Hepatocyte (in vitro differentiated cells): Measurements from ENCODE around the gene KIAA1549. TPM values are rescaled to one million over a fixed set of nuclear protein-coding genes. Genes with fewer than 3 reads are reported as not detected.

ENCODE experiments used
- DNase-seq: peaks from one replicate; pipeline ENCODE4 v3.0.0-alpha.2; 2016; ENCODE audit warnings: low spot score
- H2AFZ ChIP-seq: fragments of 200-600 bp; sonication (generic); 2 replicates; pipeline ENCODE4 v1.6.0; 2016; ENCODE audit warnings: antibody characterized with exemption, mild to moderate bottlenecking
- H3K27ac ChIP-seq: fragments of 200-600 bp; sonication (generic); 2 replicates; pipeline ENCODE4 v1.5.1; 2016; ENCODE audit warnings: mild to moderate bottlenecking
- H3K27me3 ChIP-seq: fragments of 200-600 bp; sonication (generic); 2 replicates; pipeline ENCODE4 v1.6.1; 2016
- H3K36me3 ChIP-seq: fragments of 200-600 bp; sonication (generic); replicated peaks from 2 replicates; pipeline ENCODE4 v1.5.1; 2016; ENCODE audit warnings: low read depth; ENCODE audit not compliant: insufficient read depth
- H3K4me1 ChIP-seq: fragments of 200-600 bp; sonication (generic); 2 replicates; pipeline ENCODE4 v1.5.1; 2016; ENCODE audit warnings: mild to moderate bottlenecking, moderate library complexity; ENCODE audit not compliant: insufficient read depth
- H3K4me2 ChIP-seq: fragments of 200-600 bp; sonication (generic); 2 replicates; pipeline ENCODE4 v1.6.0; 2016
- H3K4me3 ChIP-seq: fragments of 200-600 bp; sonication (generic); 2 replicates; pipeline ENCODE4 v1.5.1; 2016; ENCODE audit warnings: mild to moderate bottlenecking
- H3K79me2 ChIP-seq: fragments of 200-600 bp; sonication (generic); 2 replicates; pipeline ENCODE4 v1.6.0; 2017; ENCODE audit warnings: mild to moderate bottlenecking
- H3K9me2 ChIP-seq: fragments of 200-600 bp; sonication (generic); replicated peaks from 2 replicates; pipeline ENCODE4 v1.6.0; 2017; ENCODE audit warnings: mild to moderate bottlenecking; ENCODE audit not compliant: insufficient read depth
- H3K9me3 ChIP-seq: fragments of 200-600 bp; sonication (generic); 2 replicates; pipeline ENCODE4 v1.5.1; 2016; ENCODE audit warnings: low read depth, mild to moderate bottlenecking
- H4K20me1 ChIP-seq: fragments of 200-600 bp; sonication (generic); 2 replicates; pipeline ENCODE4 v1.6.0; 2016; ENCODE audit warnings: mild to moderate bottlenecking; ENCODE audit not compliant: insufficient read depth, poor library complexity, severe bottlenecking
- EZH2 ChIP-seq: fragments of 200-600 bp; sonication (generic); IDR thresholded peaks from 2 replicates; pipeline ENCODE4 v1.6.1; 2016; ENCODE audit warnings: antibody characterized with exemption, mild to moderate bottlenecking, borderline replicate concordance
- EZH2phosphoT487 ChIP-seq: fragments of 200-600 bp; sonication (generic); IDR thresholded peaks from one replicate; pipeline ENCODE4 v1.6.1; 2018; ENCODE audit warnings: antibody characterized with exemption, mild to moderate bottlenecking, low read depth, moderate library complexity; ENCODE audit not compliant: unreplicated experiment, severe bottlenecking
- WGBS: methylation state at CpG from one replicate; pipeline ENCODE4 v1.1.6; 2016; ENCODE audit warnings: low lambda C conversion rate; ENCODE audit errors: missing lambda C conversion rate; 5-methylcytosine and 5-hydroxymethylcytosine counted together
- polyA plus RNA-seq: library from polyadenylated mRNA; unstranded; fragments of >200 nt; fragmentation: Nextera tagmentation; extraction: Ambion mirVana; gene quantifications from 2 replicates; pipeline ENCODE4 v1.2.1, GENCODE V29; 2016
- total RNA-seq: library from RNA; depleted of rRNA; stranded (reverse); fragments of >200 nt; gene quantifications from 2 replicates; pipeline ENCODE4 v1.2.3, GENCODE V29; 2014
- TF ChIP-seq, protein P1 (sequence below): fragments of 200-600 bp; sonication (generic); IDR thresholded peaks from 2 replicates; pipeline ENCODE4 v1.5.1; 2016; ENCODE audit warnings: antibody characterized with exemption, mild to moderate bottlenecking; ENCODE audit not compliant: poor library complexity

The KIAA1549 gene
- total and polyA plus RNA-seq, 2 experiments from 2014 or later, result 3.4 to 7.3 TPM

DNA sequence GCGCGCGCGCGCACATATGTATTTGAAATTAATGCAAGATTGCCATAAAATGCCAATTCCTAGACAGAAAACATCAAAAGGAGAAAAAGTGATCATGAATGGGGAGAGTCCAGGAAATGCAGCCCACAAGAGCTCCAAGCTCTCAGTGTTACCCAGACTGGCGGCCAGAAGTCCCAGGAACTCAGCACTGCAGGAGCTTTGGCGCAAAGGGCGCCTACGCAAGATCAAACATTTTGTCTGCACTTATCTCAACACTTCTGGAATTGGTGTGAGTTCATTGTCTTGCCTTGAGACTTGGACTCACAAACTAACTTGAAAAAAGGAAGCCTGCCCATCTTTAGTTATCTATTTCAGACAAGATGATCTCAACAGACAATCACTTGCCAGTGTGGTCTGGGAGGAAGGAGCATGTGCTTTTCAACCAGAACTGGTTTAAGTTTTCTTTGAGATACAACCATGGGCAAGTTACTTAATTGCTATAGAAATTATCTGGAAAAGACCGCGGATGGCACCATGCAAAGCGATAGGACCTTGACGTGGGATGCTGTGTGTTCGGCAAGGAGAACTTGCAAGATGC lies 77.2 kb downstream of the KIAA1549 start:
- Histone ChIP-seq H3K27ac (no peak overlapping the region), H3K4me1 (no peaks in the 10 kb centered on the region), H3K9me2 (no peaks in the 10 kb centered on the region), H2AFZ (no peak overlapping the region), H3K27me3 (no peaks in the 10 kb centered on the region), H3K36me3 (no peaks in the 10 kb centered on the region), H3K79me2 (no peaks in the 10 kb centered on the region), H3K4me2 (no peak overlapping the region), H4K20me1 (no peaks in the 10 kb centered on the region), H3K9me3 (no peaks in the 10 kb centered on the region), H3K4me3 (no peak overlapping the region)
- TF ChIP-seq EZH2phosphoT487 (no peak), EZH2 (no peak)
- TF ChIP-seq, protein P1, sequence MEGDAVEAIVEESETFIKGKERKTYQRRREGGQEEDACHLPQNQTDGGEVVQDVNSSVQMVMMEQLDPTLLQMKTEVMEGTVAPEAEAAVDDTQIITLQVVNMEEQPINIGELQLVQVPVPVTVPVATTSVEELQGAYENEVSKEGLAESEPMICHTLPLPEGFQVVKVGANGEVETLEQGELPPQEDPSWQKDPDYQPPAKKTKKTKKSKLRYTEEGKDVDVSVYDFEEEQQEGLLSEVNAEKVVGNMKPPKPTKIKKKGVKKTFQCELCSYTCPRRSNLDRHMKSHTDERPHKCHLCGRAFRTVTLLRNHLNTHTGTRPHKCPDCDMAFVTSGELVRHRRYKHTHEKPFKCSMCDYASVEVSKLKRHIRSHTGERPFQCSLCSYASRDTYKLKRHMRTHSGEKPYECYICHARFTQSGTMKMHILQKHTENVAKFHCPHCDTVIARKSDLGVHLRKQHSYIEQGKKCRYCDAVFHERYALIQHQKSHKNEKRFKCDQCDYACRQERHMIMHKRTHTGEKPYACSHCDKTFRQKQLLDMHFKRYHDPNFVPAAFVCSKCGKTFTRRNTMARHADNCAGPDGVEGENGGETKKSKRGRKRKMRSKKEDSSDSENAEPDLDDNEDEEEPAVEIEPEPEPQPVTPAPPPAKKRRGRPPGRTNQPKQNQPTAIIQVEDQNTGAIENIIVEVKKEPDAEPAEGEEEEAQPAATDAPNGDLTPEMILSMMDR, result no peak
- WGBS, result 95% methylated on average over 11 of the region's 14 CpGs
- DNase-seq, result no peak

DNA sequence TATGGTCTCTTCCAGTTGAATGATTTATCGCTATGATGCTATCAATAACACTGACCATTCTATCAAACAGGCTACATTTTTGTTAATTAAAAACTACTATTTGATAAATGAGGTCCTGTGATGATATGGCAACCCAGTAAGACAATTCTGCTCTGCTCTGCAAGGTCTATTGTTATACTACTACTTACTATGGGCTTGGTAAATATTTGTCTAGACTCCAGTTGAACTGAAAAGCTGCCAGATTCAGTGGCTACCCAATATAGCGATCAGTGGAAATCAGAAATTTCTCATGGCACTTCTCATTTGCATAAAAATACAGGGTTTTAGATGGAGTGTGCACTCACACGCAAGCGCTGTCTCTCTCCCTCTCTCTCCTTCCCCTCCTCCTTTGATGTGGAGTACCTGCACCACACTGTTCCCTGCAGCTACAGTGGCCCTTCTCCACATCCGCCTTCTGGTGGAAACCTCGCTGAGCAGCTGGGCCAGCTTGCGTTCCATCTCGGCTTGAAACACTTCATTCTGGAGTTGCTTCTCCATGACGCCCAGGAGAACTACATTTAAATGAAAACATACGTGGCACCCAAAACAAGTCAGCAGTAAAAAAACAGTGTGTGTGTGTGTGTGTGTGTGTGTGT lies 77.9 kb downstream of the KIAA1549 start:
- no peaks in the 10 kb centered on the region for H3K36me3 ChIP-seq
- no peak for DNase-seq
- H3K27ac ChIP-seq, result no peak overlapping the region
- no peak overlapping the region for H3K4me3 ChIP-seq
- no peaks in the 10 kb centered on the region for H3K4me1 ChIP-seq
- no peaks in the 10 kb centered on the region for H4K20me1 ChIP-seq
- H3K27me3 ChIP-seq, result no peaks in the 10 kb centered on the region
- WGBS, result 92% methylated on average over 10 of the region's 10 CpGs
- H3K9me2 ChIP-seq, result no peaks in the 10 kb centered on the region
- TF ChIP-seq EZH2phosphoT487 (no peak), EZH2 (no peak)
- TF ChIP-seq, protein P1, result no peak
- H3K79me2 ChIP-seq, result no peaks in the 10 kb centered on the region
- H2AFZ ChIP-seq, result no peak overlapping the region
- H3K9me3 ChIP-seq, result no peaks in the 10 kb centered on the region
- H3K4me2 ChIP-seq, result no peak overlapping the region

DNA sequence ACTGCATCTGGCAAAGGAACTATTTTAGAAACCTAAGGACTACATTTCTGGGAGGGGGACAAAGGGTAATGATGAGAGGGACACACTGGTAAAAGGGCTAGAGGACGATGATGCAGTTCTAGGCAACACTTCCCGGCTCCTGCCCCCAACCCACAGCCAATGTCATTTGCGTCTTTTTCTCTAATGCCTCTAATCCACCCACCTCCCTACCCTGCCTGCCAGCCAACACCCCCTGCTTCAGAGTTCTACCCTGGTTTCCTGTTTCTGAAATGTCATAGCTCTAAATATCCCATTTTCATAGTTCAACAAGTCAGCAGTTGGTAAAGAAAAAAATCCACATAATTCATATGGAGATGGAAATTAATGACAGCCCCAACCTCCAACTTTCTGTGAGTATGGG lies 79.0 kb downstream of the KIAA1549 start:
- no peak for DNase-seq
- WGBS, result 96% methylated on average over 3 of the region's 3 CpGs

More for the DNA sequence above, 79.0 kb downstream of the KIAA1549 start:
- Histone ChIP-seq H3K79me2 (no peaks in the 10 kb centered on the region), H2AFZ (no peak overlapping the region), H3K36me3 (no peaks in the 10 kb centered on the region), H3K27ac (no peak overlapping the region), H3K27me3 (no peaks in the 10 kb centered on the region), H3K4me1 (no peaks in the 10 kb centered on the region), H3K9me2 (no peaks in the 10 kb centered on the region), H3K4me2 (no peak overlapping the region), H4K20me1 (no peaks in the 10 kb centered on the region), H3K4me3 (no peak overlapping the region), H3K9me3 (no peaks in the 10 kb centered on the region)
- TF ChIP-seq EZH2phosphoT487, result no peak
- no peak for TF ChIP-seq EZH2
- TF ChIP-seq, protein P1, result no peak
